ENCODE measurements around the gene XKR7. TPM values are rescaled to one million over a fixed set of nuclear protein-coding genes. Genes with fewer than 3 reads are reported as not detected.

XKR7 gene
- total and polyA plus RNA-seq, 9 donors: 0.04 to 0.21 (median 0.07) TPM

- Histone ChIP-seq H3K36me3 (ENCODE audit: control insufficient read depth, insufficient read depth, low read length) (no peaks in the 10 kb centered on the region), H3K9me3 (replicated peaks; ENCODE audit: control insufficient read depth, low read depth, low read length) (no peaks in the 10 kb centered on the region), H3K27ac (ENCODE audit: low read length) (no peak overlapping the region), H3K4me3 (ENCODE audit: low read length) (no peak overlapping the region), H3K27me3 (ENCODE audit: control insufficient read depth, insufficient read depth, low read length) (peaks cover 29% of the 10 kb centered on the region), H3K4me1 (ENCODE audit: control insufficient read depth, insufficient read depth, low read length) (no peaks in the 10 kb centered on the region)
- 60% methylated on average over 1 of the region's 2 CpGs for WGBS (ENCODE audit: insufficient coverage)
- no peak for DNase-seq
Observed at GRCh38 chr20:31992086-31992485, 24.1 kb downstream of the XKR7 start.

DNA sequence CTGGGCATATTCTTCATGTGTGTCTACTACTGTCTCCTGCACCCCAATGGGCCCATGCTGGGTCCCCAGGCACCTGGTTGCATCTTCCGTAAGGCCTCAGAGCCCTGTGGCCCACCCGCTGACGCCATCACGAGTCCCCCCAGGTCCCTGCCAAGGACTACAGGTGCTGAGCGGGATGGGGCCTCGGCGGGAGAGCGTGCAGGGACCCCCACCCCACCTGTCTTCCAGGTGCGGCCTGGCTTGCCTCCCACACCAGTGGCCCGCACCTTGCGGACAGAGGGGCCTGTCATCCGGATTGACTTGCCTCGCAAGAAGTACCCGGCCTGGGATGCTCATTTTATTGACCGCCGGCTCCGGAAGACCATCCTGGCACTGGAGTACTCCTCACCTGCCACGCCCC lies 29.0 kb downstream of the XKR7 start:
- no peak for DNase-seq
- 96% methylated on average over 15 of the region's 18 CpGs for WGBS (ENCODE audit: insufficient coverage)
- no peak overlapping the region for H3K27ac ChIP-seq (ENCODE audit: low read length)
- H3K4me1 ChIP-seq (ENCODE audit: control insufficient read depth, insufficient read depth, low read length): no peaks in the 10 kb centered on the region
- H3K4me3 ChIP-seq (ENCODE audit: low read length): no peak overlapping the region
- no peaks in the 10 kb centered on the region for H3K9me3 ChIP-seq (replicated peaks; ENCODE audit: control insufficient read depth, low read depth, low read length)
- H3K27me3 ChIP-seq (ENCODE audit: control insufficient read depth, insufficient read depth, low read length): peaks cover 29% of the 10 kb centered on the region
- no peaks in the 10 kb centered on the region for H3K36me3 ChIP-seq (ENCODE audit: control insufficient read depth, insufficient read depth, low read length)

- H3K27me3 ChIP-seq (ENCODE audit: control insufficient read depth, insufficient read depth, low read length): peaks cover 26% of the 10 kb centered on the region
- H3K27ac ChIP-seq (ENCODE audit: low read length): no peak overlapping the region
- no peaks in the 10 kb centered on the region for H3K4me1 ChIP-seq (ENCODE audit: control insufficient read depth, insufficient read depth, low read length)
- H3K36me3 ChIP-seq (ENCODE audit: control insufficient read depth, insufficient read depth, low read length): no peaks in the 10 kb centered on the region
- H3K9me3 ChIP-seq (replicated peaks; ENCODE audit: control insufficient read depth, low read depth, low read length): no peaks in the 10 kb centered on the region
- no peak overlapping the region for H3K4me3 ChIP-seq (ENCODE audit: low read length)
- WGBS (ENCODE audit: insufficient coverage): 20% methylated on average over 1 of the region's 2 CpGs
- DNase-seq: no peak
Observed at GRCh38 chr20:31998246-31998645, 30.3 kb downstream of the XKR7 start.

GRCh38 chr20:32003325-32003724 lies 35.4 kb downstream of the XKR7 start:
- peaks cover 11% of the 10 kb centered on the region for H3K4me1 ChIP-seq (ENCODE audit: control insufficient read depth, insufficient read depth, low read length)
- no peak overlapping the region for H3K4me3 ChIP-seq (ENCODE audit: low read length)
- DNase-seq: no peak
- H3K27me3 ChIP-seq (ENCODE audit: control insufficient read depth, insufficient read depth, low read length): peaks cover 2% of the 10 kb centered on the region
- no CpG with 5 or more reads among the region's 2 CpGs for WGBS (ENCODE audit: insufficient coverage)
- H3K36me3 ChIP-seq (ENCODE audit: control insufficient read depth, insufficient read depth, low read length): no peaks in the 10 kb centered on the region
- no peaks in the 10 kb centered on the region for H3K9me3 ChIP-seq (replicated peaks; ENCODE audit: control insufficient read depth, low read depth, low read length)
- H3K27ac ChIP-seq (ENCODE audit: low read length): no peak overlapping the region

DNA sequence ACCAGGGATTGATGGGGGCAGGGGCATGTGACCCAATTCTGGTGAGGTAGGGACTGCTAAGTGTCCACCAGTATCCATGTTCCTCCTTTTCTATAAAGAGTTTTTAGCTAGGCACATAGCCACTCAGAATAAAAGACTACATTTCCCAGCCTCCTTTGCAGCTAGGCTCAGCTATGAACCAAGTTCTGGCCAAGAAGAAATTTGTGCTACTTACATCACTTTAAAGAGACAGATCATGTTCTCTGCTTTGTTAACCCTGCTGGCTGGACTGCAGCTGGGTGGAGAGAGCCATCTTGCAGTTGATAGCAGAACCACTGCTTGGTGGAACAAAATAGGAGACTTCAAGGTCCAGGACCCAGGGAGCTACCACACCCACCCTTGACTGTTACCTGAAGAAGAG lies 37.0 kb downstream of the XKR7 start:
- Histone ChIP-seq H3K27me3 (ENCODE audit: control insufficient read depth, insufficient read depth, low read length) (peaks cover 2% of the 10 kb centered on the region), H3K4me1 (ENCODE audit: control insufficient read depth, insufficient read depth, low read length) (peaks cover 14% of the 10 kb centered on the region), H3K9me3 (replicated peaks; ENCODE audit: control insufficient read depth, low read depth, low read length) (no peaks in the 10 kb centered on the region), H3K36me3 (ENCODE audit: control insufficient read depth, insufficient read depth, low read length) (no peaks in the 10 kb centered on the region), H3K27ac (ENCODE audit: low read length) (no peak overlapping the region), H3K4me3 (ENCODE audit: low read length) (no peak overlapping the region)
- DNase-seq: peak; percentile 16

- peaks cover 6% of the 10 kb centered on the region for H3K27me3 ChIP-seq (ENCODE audit: control insufficient read depth, insufficient read depth, low read length)
- no peaks in the 10 kb centered on the region for H3K36me3 ChIP-seq (ENCODE audit: control insufficient read depth, insufficient read depth, low read length)
- no peak for DNase-seq
- 95% methylated on average over 2 of the region's 5 CpGs for WGBS (ENCODE audit: insufficient coverage)
- no peaks in the 10 kb centered on the region for H3K9me3 ChIP-seq (replicated peaks; ENCODE audit: control insufficient read depth, low read depth, low read length)
- no peak overlapping the region for H3K4me3 ChIP-seq (ENCODE audit: low read length)
- H3K4me1 ChIP-seq (ENCODE audit: control insufficient read depth, insufficient read depth, low read length): peaks cover 14% of the 10 kb centered on the region
- H3K27ac ChIP-seq (ENCODE audit: low read length): no peak overlapping the region
Observed at GRCh38 chr20:32006053-32006452, 38.1 kb downstream of the XKR7 start.

GRCh38 chr20:32006841-32007786 lies 39.2 kb downstream of the XKR7 start:
- H3K27me3 ChIP-seq (ENCODE audit: control insufficient read depth, insufficient read depth, low read length): peaks cover 7% of the 10 kb centered on the region
- peaks cover 14% of the 10 kb centered on the region for H3K4me1 ChIP-seq (ENCODE audit: control insufficient read depth, insufficient read depth, low read length)
- WGBS (ENCODE audit: insufficient coverage): 62% methylated on average over 3 of the region's 8 CpGs
- no peak overlapping the region for H3K4me3 ChIP-seq (ENCODE audit: low read length)
- no peaks in the 10 kb centered on the region for H3K9me3 ChIP-seq (replicated peaks; ENCODE audit: control insufficient read depth, low read depth, low read length)
- H3K36me3 ChIP-seq (ENCODE audit: control insufficient read depth, insufficient read depth, low read length): no peaks in the 10 kb centered on the region
- peak overlapping the region; percentile 75 for H3K27ac ChIP-seq (ENCODE audit: low read length)
- DNase-seq: peak; percentile 24

- DNase-seq: peak; percentile 54
- Histone ChIP-seq H3K27ac (ENCODE audit: low read length) (peak overlapping the region; percentile 45), H3K27me3 (ENCODE audit: control insufficient read depth, insufficient read depth, low read length) (peaks cover 10% of the 10 kb centered on the region), H3K4me1 (ENCODE audit: control insufficient read depth, insufficient read depth, low read length) (peaks cover 14% of the 10 kb centered on the region), H3K36me3 (ENCODE audit: control insufficient read depth, insufficient read depth, low read length) (no peaks in the 10 kb centered on the region), H3K9me3 (replicated peaks; ENCODE audit: control insufficient read depth, low read depth, low read length) (no peaks in the 10 kb centered on the region), H3K4me3 (ENCODE audit: low read length) (no peak overlapping the region)
- WGBS (ENCODE audit: insufficient coverage): 27% methylated on average over 7 of the region's 10 CpGs
Observed at GRCh38 chr20:32007787-32008616, 40.1 kb downstream of the XKR7 start.

- 71% methylated on average over 2 of the region's 7 CpGs for WGBS (ENCODE audit: insufficient coverage)
Observed at GRCh38 chr20:32009564-32009963, 41.6 kb downstream of the XKR7 start.

DNA sequence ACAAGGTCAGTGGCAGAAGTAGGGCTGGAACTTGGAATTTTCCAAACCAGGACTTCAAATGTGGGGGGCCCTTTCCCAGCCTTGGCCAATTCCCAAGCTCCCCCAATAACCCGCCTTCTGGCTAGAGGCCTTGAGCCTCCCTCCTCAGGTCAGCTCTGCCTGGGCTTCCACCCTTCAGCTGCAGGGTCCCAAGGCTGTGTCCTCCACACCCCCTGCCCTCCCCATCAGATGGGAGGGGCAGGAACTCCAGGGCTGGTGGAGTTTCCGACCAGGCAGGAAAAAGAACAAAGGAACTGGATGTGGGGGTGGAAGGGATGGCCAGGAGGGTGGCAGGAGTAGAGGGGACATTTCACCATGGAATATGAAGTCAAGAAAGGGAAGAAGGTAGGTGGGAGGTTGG lies 42.1 kb downstream of the XKR7 start, which contains the start of gene CCM2L:
Gene CCM2L (plus strand): TSS at position 338 of the 400 bp plus-strand sequence. CDS start 17 bp downstream, at position 355.
- peak within 1 kb of the TSS; percentile 79 for H3K27ac ChIP-seq (ENCODE audit: low read length)
- 30% methylated on average over 2 of the region's 2 CpGs for WGBS (ENCODE audit: insufficient coverage)

More at GRCh38 chr20:32009564-32009963, 41.6 kb downstream of the XKR7 start:
- peaks cover 14% of the 10 kb centered on the region for H3K4me1 ChIP-seq (ENCODE audit: control insufficient read depth, insufficient read depth, low read length)
- H3K27me3 ChIP-seq (ENCODE audit: control insufficient read depth, insufficient read depth, low read length): peaks cover 10% of the 10 kb centered on the region
- DNase-seq: no peak
- H3K9me3 ChIP-seq (replicated peaks; ENCODE audit: control insufficient read depth, low read depth, low read length): no peaks in the 10 kb centered on the region
- H3K4me3 ChIP-seq (ENCODE audit: low read length): no peak overlapping the region
- H3K36me3 ChIP-seq (ENCODE audit: control insufficient read depth, insufficient read depth, low read length): no peaks in the 10 kb centered on the region
- peak overlapping the region; percentile 42 for H3K27ac ChIP-seq (ENCODE audit: low read length)

More for the DNA sequence above, 42.1 kb downstream of the XKR7 start, which contains the start of gene CCM2L:
- Histone ChIP-seq H3K4me3 (ENCODE audit: low read length) (peak within 1 kb of the TSS; percentile 22), H3K27me3 (ENCODE audit: control insufficient read depth, insufficient read depth, low read length) (peaks cover 10% of the 10 kb centered on the region), H3K9me3 (replicated peaks; ENCODE audit: control insufficient read depth, low read depth, low read length) (no peaks in the 10 kb centered on the region), H3K36me3 (ENCODE audit: control insufficient read depth, insufficient read depth, low read length) (no peaks in the 10 kb centered on the region), H3K4me1 (ENCODE audit: control insufficient read depth, insufficient read depth, low read length) (peaks cover 14% of the 10 kb centered on the region)
- DNase-seq: peak; percentile 16

Measured in muscle of leg (tissue), 11 donors.